HFF-Myc (cell line): ENCODE measurements around the gene ARHGEF38.

Experiments used
- DNase-seq: peaks from one replicate; pipeline ENCODE4 v3.0.0-alpha.2; 2011; ENCODE audit warnings: low read depth; ENCODE audit errors: extremely low read depth
- H3K4me3 ChIP-seq: replicated peaks from 2 replicates; pipeline ENCODE4 v1.5.1; 2011; ENCODE audit warnings: low read depth, mild to moderate bottlenecking, control low read depth, low read length
- CTCF ChIP-seq: IDR thresholded peaks from 2 replicates; pipeline ENCODE4 v1.5.1; 2012; ENCODE audit warnings: mild to moderate bottlenecking, low read depth, low read length, control low read depth; ENCODE audit errors: missing control alignments

Gene ARHGEF38

GRCh38 chr4:105569057-105569865 is 16.8 kb downstream of the ARHGEF38 start:
- no peak for DNase-seq
- H3K4me3 ChIP-seq, result no peak overlapping the region
- TF ChIP-seq CTCF, result no peak

- TF ChIP-seq CTCF, result no peak
- no peak overlapping the region for H3K4me3 ChIP-seq
- no peak for DNase-seq
These were observed 17.4 kb downstream of the ARHGEF38 start for GRCh38 chr4:105569866-105570236.

- TF ChIP-seq CTCF, result no peak
- DNase-seq, result no peak
- H3K4me3 ChIP-seq, result no peak overlapping the region
These were observed 19.9 kb downstream of the ARHGEF38 start for GRCh38 chr4:105572296-105572695.

GRCh38 chr4:105586638-105587328 is 34.4 kb downstream of the ARHGEF38 start:
- no peak overlapping the region for H3K4me3 ChIP-seq
- no peak for DNase-seq
- TF ChIP-seq CTCF, result no peak

- DNase-seq, result no peak
- H3K4me3 ChIP-seq, result no peak overlapping the region
- no peak for TF ChIP-seq CTCF
These were observed 35.4 kb downstream of the ARHGEF38 start for GRCh38 chr4:105587841-105588240.

- DNase-seq, result no peak
- no peak overlapping the region for H3K4me3 ChIP-seq
- TF ChIP-seq CTCF, result no peak
These were observed 35.8 kb downstream of the ARHGEF38 start for GRCh38 chr4:105588252-105588651.
